Uterus (tissue), 4 donors: ENCODE measurements around the gene HNRNPUL2. TPM values are rescaled to one million over a fixed set of nuclear protein-coding genes. Genes with fewer than 3 reads are reported as not detected.

Experiments
- DNase-seq, 2 donors: peaks; one replicate each; pipeline ENCODE4 v3.0.0-alpha.2; 2019 to 2020
- H3K27ac ChIP-seq, 2 donors: fragments of 200-600 bp; sonication (generic); 1 replicate in 1 of 2; 2 replicates in 1 of 2; pipeline ENCODE4 v1.5.1; 2016 to 2018
- H3K27me3 ChIP-seq, 2 donors: fragments of 200-600 bp; sonication (generic); one replicate each; pipeline ENCODE4 v1.5.1; 2018 to 2019; ENCODE audit warnings: control low read depth in 1 of 2
- H3K36me3 ChIP-seq, 2 donors: fragments of 200-600 bp; sonication (generic); one replicate each; pipeline ENCODE4 v1.5.1; 2019; ENCODE audit warnings: control low read depth in 1 of 2
- H3K4me1 ChIP-seq, 2 donors: fragments of 200-600 bp; sonication (generic); one replicate each; pipeline ENCODE4 v1.5.1; 2018 to 2019; ENCODE audit warnings: control low read depth in 1 of 2
- H3K4me3 ChIP-seq, 2 donors: fragments of 200-600 bp; sonication (generic); 1 replicate in 1 of 2; 2 replicates in 1 of 2; pipeline ENCODE4 v1.5.1; 2018 to 2019; ENCODE audit warnings: mild to moderate bottlenecking in 1 of 2
- H3K9me3 ChIP-seq, 2 donors: fragments of 200-600 bp; sonication (generic); one replicate each; pipeline ENCODE4 v1.5.1; 2019; ENCODE audit warnings: control low read depth in 1 of 2
- CTCF ChIP-seq, 4 experiments: fragments of 200-600 bp in 2 of 4; fragments of 450-650 bp in 2 of 4; sonication (generic) in 2 of 4; IDR thresholded peaks; one replicate each; pipeline ENCODE4 v1.5.1; 2016 to 2019; ENCODE audit warnings: antibody characterized with exemption in 4 of 4, mild to moderate bottlenecking in 2 of 4, moderate library complexity in 1 of 4
- POLR2A ChIP-seq, 2 donors: fragments of 450-650 bp; IDR thresholded peaks; one replicate each; pipeline ENCODE4 v1.6.1; 2016; ENCODE audit warnings: antibody characterized with exemption in 2 of 2, mild to moderate bottlenecking in 1 of 2, moderate library complexity in 1 of 2
- intact Hi-C: fragments of 100-400 bp; cut with DNase I; formaldehyde crosslinking; loops from one replicate; pipeline ENCODE4 v1.15.1; 2023; ENCODE audit warnings: low total_unique reads
- small RNA-seq: library from RNA; depleted of rRNA; stranded (forward); fragments of <200 nt; gene quantifications from one replicate; pipeline ENCODE3, GENCODE V24; 2016
- total RNA-seq, 4 donors: library from RNA; depleted of rRNA in 3 of 4; stranded (reverse); fragments of >200 nt in 3 of 4; gene quantifications; one replicate each; pipeline versions ENCODE4 v1.1.0 to v1.2.4, GENCODE V29; 2014 to 2023
- donor health status: DM: yes; HTN: yes; CAD: no.

The HNRNPUL2 gene
- total RNA-seq, 4 donors from 2014 or later, result 17.7 to 58.3 (median 21.3) TPM

- Histone ChIP-seq H3K27ac (peak overlapping the region; percentile 88 to 89), H3K9me3 (no peaks in the 10 kb centered on the region), H3K36me3 (no peaks in the 10 kb centered on the region), H3K4me1 (peaks cover 9 to 12% of the 10 kb centered on the region in 2 donors), H3K27me3 (no peaks in the 10 kb centered on the region), H3K4me3 (peak overlapping the region; percentile 75 to 92)
- no peak for DNase-seq
- intact Hi-C loops, result no loop called here
- TF ChIP-seq CTCF (IDR thresholded peaks at IDR 0.05), result no peak
- no peak for TF ChIP-seq POLR2A (IDR thresholded peaks at IDR 0.05)
Observed at GRCh38 chr11:62666259-62666926, 60.9 kb downstream of the HNRNPUL2 start.

GRCh38 chr11:62665599-62666258 lies 61.5 kb downstream of the HNRNPUL2 start:
- TF ChIP-seq CTCF (IDR thresholded peaks at IDR 0.05) (no peak), POLR2A (IDR thresholded peaks at IDR 0.05) (no peak)
- intact Hi-C loops, result no loop called here
- peaks cover 9 to 12% of the 10 kb centered on the region in 2 donors for H3K4me1 ChIP-seq

GRCh38 chr11:62665075-62665598 lies 62.1 kb downstream of the HNRNPUL2 start, which contains the start of the genes C11orf98 and CSKMT:
TSS of gene C11orf98 (minus strand) at chr11:62665210. CDS start at chr11:62665169, 41 bp downstream.
TSS of gene CSKMT (plus strand) at chr11:62665312. CDS start at chr11:62665880, 568 bp downstream.
- Histone ChIP-seq H3K36me3 (no peaks in the 10 kb centered on the region), H3K27ac (peak within 1 kb of the TSS; percentile 88 to 89), H3K9me3 (no peaks in the 10 kb centered on the region), H3K4me3 (peak within 1 kb of the TSS; percentile 75 to 92), H3K4me1 (peaks cover 9 to 12% of the 10 kb centered on the region in 2 donors), H3K27me3 (no peaks in the 10 kb centered on the region)
- intact Hi-C loops, result no loop called here
- TF ChIP-seq POLR2A (IDR thresholded peaks at IDR 0.05) (peak; percentile 95 to 96), CTCF (IDR thresholded peaks at IDR 0.05) (peak in 1 of 4 experiments; percentile 16)
- DNase-seq, result peak; percentile 95 to 97

More at GRCh38 chr11:62665599-62666258, 61.5 kb downstream of the HNRNPUL2 start:
- Histone ChIP-seq H3K27ac (peak overlapping the region; percentile 88 to 89), H3K4me3 (peak overlapping the region; percentile 75 to 92), H3K9me3 (no peaks in the 10 kb centered on the region), H3K27me3 (no peaks in the 10 kb centered on the region), H3K36me3 (no peaks in the 10 kb centered on the region)
- DNase-seq, result peak; percentile 52 to 59

- intact Hi-C loops, result no loop called here
- no peak for TF ChIP-seq POLR2A (IDR thresholded peaks at IDR 0.05)
- no peak for TF ChIP-seq CTCF (IDR thresholded peaks at IDR 0.05)
- Histone ChIP-seq H3K9me3 (no peaks in the 10 kb centered on the region), H3K27ac (peak overlapping the region; percentile 88 to 89), H3K4me1 (peaks cover 9 to 12% of the 10 kb centered on the region in 2 donors), H3K27me3 (no peaks in the 10 kb centered on the region), H3K36me3 (no peaks in the 10 kb centered on the region), H3K4me3 (peak overlapping the region; percentile 75 to 92)
- DNase-seq, result peak in 1 of 2 donors; percentile 38
Observed at GRCh38 chr11:62664405-62665074, 62.7 kb downstream of the HNRNPUL2 start.

Small RNA genes within 50 kb of the gene (small RNA-seq; reads per million reads assigned to genes)
- not detected for gene SNORA57

Other genes with a start within 250 kb of the HNRNPUL2 start
- gene AHNAK, start 180.7 kb downstream of the HNRNPUL2 start, total RNA-seq, result 1,000 to 10,000 TPM in 1 of 4 donors, 100 to 1,000 TPM in 3; 452 to 1,353 (median 779) TPM
- 1,000 to 10,000 TPM; 1,301 to 1,426 (median 1,363) TPM for gene EEF1G, start 153.6 kb downstream of the HNRNPUL2 start, total RNA-seq
- gene TUT1, start 135.9 kb downstream of the HNRNPUL2 start, total RNA-seq, result 10 to 100 TPM in 1 of 4 donors, 1 to 10 TPM in 3; 7.1 to 19.3 (median 8.6) TPM
- 100 to 1,000 TPM in 2 of 4 donors, 10 to 100 TPM in 2; 37.9 to 120 (median 78.2) TPM for gene MTA2, start 125.6 kb downstream of the HNRNPUL2 start, total RNA-seq
- 100 to 1,000 TPM in 1 of 4 donors, 10 to 100 TPM in 3; 17.9 to 126 (median 36.8) TPM for gene EML3, start 114.7 kb downstream of the HNRNPUL2 start, total RNA-seq
- 10 to 100 TPM in 1 of 4 donors, 1 to 10 TPM in 1, under 1 TPM in 1, not detected in 1; 0.77 to 11.9 (median 5.3) TPM for gene ROM1, start 114.2 kb downstream of the HNRNPUL2 start, total RNA-seq
- gene B3GAT3, start 105.5 kb downstream of the HNRNPUL2 start, total RNA-seq, result 10 to 100 TPM; 17.7 to 50.4 (median 23.1) TPM
- 100 to 1,000 TPM in 3 of 4 donors, 10 to 100 TPM in 1; 56.9 to 513 (median 270) TPM for gene GANAB, start 80.8 kb downstream of the HNRNPUL2 start, total RNA-seq
- gene INTS5, start 74.2 kb downstream of the HNRNPUL2 start, total RNA-seq, result 10 to 100 TPM in 3 of 4 donors, 1 to 10 TPM in 1; 4.9 to 27.4 (median 18.8) TPM
- gene C11orf98, start 62.2 kb downstream of the HNRNPUL2 start, total RNA-seq, result 10 to 100 TPM in 3 of 4 donors, 1 to 10 TPM in 1; 4.6 to 35.7 (median 19.5) TPM
- 10 to 100 TPM in 2 of 4 donors, 1 to 10 TPM in 1, not detected in 1; 7.7 to 25.9 (median 12.6) TPM for gene CSKMT, start 62.1 kb downstream of the HNRNPUL2 start, total RNA-seq
- gene UQCC3, start 55.8 kb downstream of the HNRNPUL2 start, total RNA-seq, result 1 to 10 TPM in 3 of 4 donors, under 1 TPM in 1; 0.51 to 6.6 (median 3.4) TPM
- 10 to 100 TPM in 1 of 4 donors, 1 to 10 TPM in 2, not detected in 1; 3.5 to 18.2 (median 6.9) TPM for gene LBHD1, start 55.2 kb downstream of the HNRNPUL2 start, total RNA-seq
- gene UBXN1, start 48.4 kb downstream of the HNRNPUL2 start, total RNA-seq, result 100 to 1,000 TPM in 2 of 4 donors, 10 to 100 TPM in 2; 55.4 to 276 (median 102) TPM
- gene LRRN4CL, start 37.9 kb downstream of the HNRNPUL2 start, total RNA-seq, result 10 to 100 TPM; 36.2 to 50.6 (median 41.4) TPM
- 10 to 100 TPM; 24.1 to 46.7 (median 34.4) TPM for gene BSCL2, start 20.0 kb downstream of the HNRNPUL2 start, total RNA-seq
- gene GNG3, start 19.8 kb downstream of the HNRNPUL2 start, total RNA-seq, result under 1 TPM in 1 of 4 donors, not detected in 3; 0.52 TPM
- 10 to 100 TPM in 2 of 4 donors, 1 to 10 TPM in 2; 1.3 to 32.4 (median 16.3) TPM for gene TTC9C, start 1.0 kb upstream of the HNRNPUL2 start, total RNA-seq
- gene ZBTB3, start 26.7 kb upstream of the HNRNPUL2 start, total RNA-seq, result 10 to 100 TPM in 3 of 4 donors, under 1 TPM in 1; 0.59 to 28.9 (median 18.3) TPM
- 10 to 100 TPM; 55.0 to 97.6 (median 76.0) TPM for gene POLR2G, start 34.1 kb upstream of the HNRNPUL2 start, total RNA-seq
- 10 to 100 TPM in 3 of 4 donors, 1 to 10 TPM in 1; 6.8 to 34.3 (median 24.1) TPM for gene TAF6L, start 43.9 kb upstream of the HNRNPUL2 start, total RNA-seq
- gene TMEM179B, start 59.9 kb upstream of the HNRNPUL2 start, total RNA-seq, result 10 to 100 TPM; 22.3 to 83.8 (median 34.2) TPM
- 10 to 100 TPM in 2 of 4 donors, 1 to 10 TPM in 2; 1.0 to 28.0 (median 10.0) TPM for gene TMEM223, start 64.5 kb upstream of the HNRNPUL2 start, total RNA-seq
- gene NXF1, start 78.0 kb upstream of the HNRNPUL2 start, total RNA-seq, result 10 to 100 TPM; 41.0 to 96.2 (median 50.2) TPM
- gene STX5, start 104.6 kb upstream of the HNRNPUL2 start, total RNA-seq, result 10 to 100 TPM; 36.5 to 73.5 (median 55.2) TPM
- not detected for gene TEX54, start 105.4 kb upstream of the HNRNPUL2 start, total RNA-seq
- gene WDR74, start 112.1 kb upstream of the HNRNPUL2 start, total RNA-seq, result 10 to 100 TPM in 3 of 4 donors, 1 to 10 TPM in 1; 10.0 to 66.0 (median 35.0) TPM
- gene SLC3A2, start 153.4 kb upstream of the HNRNPUL2 start, total RNA-seq, result 100 to 1,000 TPM in 2 of 4 donors, 10 to 100 TPM in 2; 69.8 to 206 (median 98.4) TPM
- 1 to 10 TPM in 1 of 4 donors, not detected in 3; 1.3 TPM for gene CHRM1, start 193.9 kb upstream of the HNRNPUL2 start, total RNA-seq